Stimulated activated effector memory CD8-positive, alpha-beta T cell treated with anti-CD3 and anti-CD28 coated beads, Interleukin-12 subunit alpha, Interleukin-12 subunit beta, amount 100 ng/mL, for 72 hours (primary cell): ENCODE results near the gene PTPRU.
A peak's percentile ranks its signal among the peaks of the same experiment; 100 is the strongest.

Experiments used
- ATAC-seq: fragments of 150-1000 bp; cut with Tn5 transposase; 2 replicates; pipeline ENCODE4 v1.10.0; 2021
- DNase-seq, 2 donors: peaks; one replicate each; pipeline ENCODE4 v3.0.0; 2021 to 2022; ENCODE audit warnings: low spot score in 2 of 2
- H3K27ac Mint-ChIP-seq: one replicate; pipeline ENCODE4 v1.8.0; 2022; ENCODE audit warnings: mild to moderate bottlenecking, mixed read lengths
- H3K36me3 Mint-ChIP-seq: one replicate; pipeline ENCODE4 v1.8.0; 2022; ENCODE audit warnings: mild to moderate bottlenecking, mixed read lengths
- H3K4me1 Mint-ChIP-seq: one replicate; pipeline ENCODE4 v1.8.0; 2022; ENCODE audit warnings: mixed read lengths
- H3K4me3 Mint-ChIP-seq: one replicate; pipeline ENCODE4 v1.8.0; 2022; ENCODE audit warnings: mild to moderate bottlenecking, mixed read lengths
- H3K9me3 Mint-ChIP-seq: one replicate; pipeline ENCODE4 v1.8.0; 2022; ENCODE audit warnings: mixed read lengths

PTPRU gene

DNA sequence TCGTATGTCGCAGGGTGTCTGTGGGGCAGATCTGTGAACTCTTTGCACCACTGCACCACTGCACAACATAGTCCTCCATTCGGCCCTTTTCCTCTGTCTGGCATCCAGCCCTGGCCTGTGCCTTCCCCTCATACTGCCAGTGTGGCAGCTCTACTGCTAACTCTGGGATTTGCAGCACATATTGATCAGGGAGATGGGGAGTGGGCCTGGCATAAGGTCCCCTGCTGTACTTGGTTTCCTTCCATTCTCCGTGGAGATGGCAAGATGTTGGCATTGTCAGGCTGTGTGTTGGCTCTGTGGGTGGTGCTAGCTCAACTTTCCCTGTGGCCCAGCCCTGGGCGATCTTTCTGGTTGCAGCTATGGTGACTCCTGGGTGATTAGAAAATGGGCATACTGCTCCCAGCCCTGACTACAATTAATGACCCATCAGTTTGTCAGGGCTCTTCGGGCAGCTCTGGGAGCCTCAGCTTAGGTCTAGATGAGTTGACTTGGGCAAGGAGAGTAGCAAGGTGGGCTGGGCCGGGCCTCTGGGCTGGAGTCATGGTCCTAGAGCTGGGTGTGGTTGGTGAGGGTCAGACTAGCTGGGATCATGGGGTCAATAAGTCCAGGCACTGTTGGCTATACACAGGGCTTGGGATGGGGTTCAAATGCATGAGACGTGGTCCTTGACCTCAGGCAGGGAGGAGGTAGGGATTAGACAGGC is 11.4 kb downstream of the PTPRU start:
- ATAC-seq (no peak), DNase-seq (no peak)
- Mint-ChIP-seq H3K4me3 (no peak overlapping the region), H3K9me3 (no peaks in the 10 kb centered on the region), H3K36me3 (no peaks in the 10 kb centered on the region), H3K4me1 (no peaks in the 10 kb centered on the region), H3K27ac (no peak overlapping the region)

DNA sequence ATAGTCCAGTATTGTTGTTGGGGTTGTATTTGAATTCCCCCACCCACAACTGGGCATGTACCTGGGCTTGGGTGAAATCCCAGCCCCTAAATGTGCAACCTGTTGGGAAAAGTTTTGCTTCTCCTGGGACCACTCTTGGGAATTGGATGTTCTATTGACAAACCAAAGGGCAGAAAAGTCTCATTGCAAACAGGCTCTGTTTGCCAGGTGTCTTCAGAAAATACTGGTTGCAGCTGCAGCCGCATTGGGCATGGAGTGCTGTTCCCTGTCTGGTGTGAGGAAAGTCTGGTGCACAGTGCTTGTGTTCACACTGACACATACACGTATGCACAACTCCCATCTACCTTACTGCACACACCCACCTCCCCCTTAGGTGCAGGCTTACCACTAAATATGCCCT is 12.1 kb downstream of the PTPRU start:
- Mint-ChIP-seq H3K36me3 (no peaks in the 10 kb centered on the region), H3K4me1 (no peaks in the 10 kb centered on the region)

DNA sequence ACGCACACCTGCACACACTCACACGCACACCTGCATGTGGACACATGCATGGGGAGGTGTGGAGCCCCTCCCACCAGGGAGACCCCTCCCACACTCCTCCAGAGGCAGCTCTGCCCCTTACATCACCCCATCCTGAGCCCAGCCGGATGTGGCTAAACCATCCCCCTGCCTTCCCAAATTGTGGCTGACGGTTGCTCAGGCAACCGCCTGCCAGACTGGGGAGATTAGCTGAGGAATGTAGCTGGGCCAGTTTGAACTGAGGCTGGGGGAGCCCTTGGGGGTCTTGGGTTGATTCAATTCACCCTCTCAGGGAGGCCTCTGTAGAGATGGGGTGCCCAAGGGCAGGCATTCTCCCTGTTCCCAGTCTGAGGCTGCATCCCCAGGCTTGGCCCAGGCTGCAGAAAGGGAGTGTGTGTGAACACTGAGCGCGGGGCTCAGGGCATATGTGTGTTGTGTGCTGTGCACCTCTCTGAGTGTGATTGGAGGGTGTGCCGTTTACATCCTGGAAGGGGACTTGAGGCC is 12.9 kb downstream of the PTPRU start:
- Mint-ChIP-seq H3K4me1 (no peaks in the 10 kb centered on the region), H3K27ac (no peak overlapping the region), H3K36me3 (no peaks in the 10 kb centered on the region), H3K9me3 (no peaks in the 10 kb centered on the region), H3K4me3 (no peak overlapping the region)
- ATAC-seq (no peak), DNase-seq (no peak)

More for the DNA sequence above, 12.1 kb downstream of the PTPRU start:
- DNase-seq, result no peak
- H3K4me3 Mint-ChIP-seq, result no peak overlapping the region
- ATAC-seq, result no peak
- no peaks in the 10 kb centered on the region for H3K9me3 Mint-ChIP-seq
- no peak overlapping the region for H3K27ac Mint-ChIP-seq

DNA sequence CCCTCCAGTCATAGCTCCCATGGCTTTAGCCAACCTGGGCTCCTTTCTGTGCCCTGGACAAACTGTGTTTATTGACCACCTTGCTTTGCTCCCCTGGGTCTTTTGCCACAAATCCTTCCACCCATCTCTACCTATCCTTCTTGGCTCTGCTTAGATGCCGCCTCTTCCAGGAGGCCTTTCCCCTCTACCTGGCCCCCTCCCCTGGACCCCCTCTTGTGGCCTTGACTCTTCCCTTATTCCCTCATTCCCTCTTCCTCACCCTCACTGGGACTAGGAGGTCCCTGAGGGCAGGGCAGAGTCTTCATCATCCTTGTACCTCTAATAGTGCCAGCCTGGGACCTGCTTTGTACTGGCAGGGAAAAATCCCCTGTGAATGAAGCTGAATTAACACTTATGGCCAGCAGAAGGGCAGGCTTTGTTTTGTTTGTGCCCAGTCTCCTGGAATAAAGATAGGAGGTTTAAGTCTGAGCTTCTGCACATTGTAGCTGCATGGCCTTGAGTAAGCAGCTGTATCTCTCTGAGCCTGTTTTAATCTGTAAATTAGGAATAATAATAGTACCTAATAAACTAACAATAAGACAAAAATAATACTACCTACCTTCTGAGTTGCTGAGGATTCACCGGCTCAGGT is 13.7 kb downstream of the PTPRU start:
- ATAC-seq (no peak), DNase-seq (no peak)
- no peaks in the 10 kb centered on the region for H3K36me3 Mint-ChIP-seq
- H3K27ac Mint-ChIP-seq, result peak overlapping the region; percentile 13
- H3K9me3 Mint-ChIP-seq, result no peaks in the 10 kb centered on the region
- H3K4me1 Mint-ChIP-seq, result no peaks in the 10 kb centered on the region
- no peak overlapping the region for H3K4me3 Mint-ChIP-seq

DNA sequence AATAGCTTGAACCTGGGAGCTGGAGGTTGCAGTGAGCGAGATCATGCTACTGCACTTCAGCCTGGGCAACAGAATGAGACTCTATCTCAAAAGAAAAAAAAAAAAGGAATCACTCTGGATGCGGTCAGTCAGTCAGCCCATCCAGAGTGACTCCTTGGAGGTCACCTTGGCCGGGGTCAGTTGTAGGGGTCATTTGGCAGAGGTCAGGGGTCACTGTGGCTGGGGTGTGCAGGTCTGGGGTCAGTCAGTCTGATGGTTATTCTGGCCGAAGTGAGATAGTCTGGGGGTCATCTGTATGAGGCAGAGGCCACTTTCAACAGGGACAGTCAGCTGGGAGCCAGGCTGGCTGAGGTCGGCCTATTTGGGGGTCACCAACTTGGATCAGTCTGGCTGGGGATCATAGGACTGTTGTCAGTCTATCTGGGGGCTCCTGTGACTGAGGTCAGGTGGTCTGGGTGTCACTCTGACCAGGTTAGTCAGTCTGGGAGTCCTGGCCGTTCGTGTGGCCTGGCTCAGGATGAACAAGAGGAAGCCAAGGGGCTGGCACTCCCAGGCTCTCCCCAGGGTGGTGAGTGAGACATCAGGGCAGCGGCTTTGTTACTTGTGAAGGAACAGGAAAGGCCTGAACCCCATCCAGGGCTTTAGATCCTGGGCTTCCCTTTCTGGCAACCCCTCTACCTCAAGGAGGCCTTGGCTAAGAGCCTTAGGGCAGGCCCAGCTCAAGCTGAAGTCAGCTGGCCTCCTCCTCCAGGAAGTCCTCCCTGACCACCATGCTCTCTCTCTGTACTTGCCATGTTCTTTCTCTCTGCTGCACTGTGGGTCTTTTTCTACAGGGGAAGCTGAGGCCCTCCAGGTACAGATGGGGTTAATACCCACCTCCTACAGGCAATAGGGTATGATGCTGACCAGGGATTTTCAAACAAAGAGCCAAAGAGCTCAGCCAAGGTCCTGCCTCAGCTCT is 15.1 kb downstream of the PTPRU start:
- Mint-ChIP-seq H3K36me3 (no peaks in the 10 kb centered on the region), H3K27ac (no peak overlapping the region), H3K4me3 (no peak overlapping the region), H3K9me3 (no peaks in the 10 kb centered on the region), H3K4me1 (no peaks in the 10 kb centered on the region)
- DNase-seq (no peak), ATAC-seq (no peak)

DNA sequence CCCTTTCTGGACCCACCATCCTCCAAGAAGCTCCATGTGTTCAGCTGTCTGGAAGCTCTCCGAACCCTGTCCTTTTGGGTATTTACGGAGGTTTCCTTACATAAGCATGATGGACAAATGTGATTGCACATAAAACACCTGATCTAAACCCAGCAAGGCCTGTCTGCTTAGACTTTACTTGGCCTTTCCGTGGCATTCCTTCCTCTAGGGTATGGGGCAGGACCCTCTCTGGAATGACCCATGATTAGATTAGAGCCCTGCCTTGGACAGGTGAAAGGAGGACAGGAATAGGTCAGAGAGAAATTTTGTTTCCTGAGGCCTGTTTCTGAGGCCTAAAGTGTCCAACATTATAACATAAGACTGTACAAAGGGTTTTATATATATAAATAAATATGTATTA is 16.9 kb downstream of the PTPRU start:
- no peak for DNase-seq
- H3K27ac Mint-ChIP-seq, result no peak overlapping the region
- no peak overlapping the region for H3K4me3 Mint-ChIP-seq
- H3K9me3 Mint-ChIP-seq, result no peaks in the 10 kb centered on the region
- H3K36me3 Mint-ChIP-seq, result no peaks in the 10 kb centered on the region
- ATAC-seq, result no peak
- no peaks in the 10 kb centered on the region for H3K4me1 Mint-ChIP-seq

DNA sequence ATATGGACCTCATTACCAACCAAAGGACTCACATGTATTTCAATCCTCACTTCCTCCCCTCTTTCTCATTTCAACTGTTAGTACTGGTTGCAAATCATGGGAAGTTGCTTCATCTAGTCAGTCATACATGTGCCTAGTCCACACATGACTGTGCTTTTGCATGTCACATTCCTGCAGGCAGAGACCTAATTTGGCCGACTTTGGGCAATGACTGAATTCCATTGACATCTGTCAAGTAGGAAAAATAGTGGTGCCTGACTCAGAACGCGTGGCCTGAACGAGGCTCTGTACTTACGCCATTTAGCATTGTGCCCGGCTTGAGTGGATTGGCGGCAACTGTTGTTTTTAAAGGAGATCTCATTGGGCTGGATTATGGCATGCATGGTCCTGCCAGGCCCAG is 18.0 kb downstream of the PTPRU start:
- no peak for DNase-seq
- Mint-ChIP-seq H3K36me3 (no peaks in the 10 kb centered on the region), H3K27ac (no peak overlapping the region), H3K4me3 (no peak overlapping the region), H3K9me3 (no peaks in the 10 kb centered on the region), H3K4me1 (no peaks in the 10 kb centered on the region)
- ATAC-seq, result no peak

DNA sequence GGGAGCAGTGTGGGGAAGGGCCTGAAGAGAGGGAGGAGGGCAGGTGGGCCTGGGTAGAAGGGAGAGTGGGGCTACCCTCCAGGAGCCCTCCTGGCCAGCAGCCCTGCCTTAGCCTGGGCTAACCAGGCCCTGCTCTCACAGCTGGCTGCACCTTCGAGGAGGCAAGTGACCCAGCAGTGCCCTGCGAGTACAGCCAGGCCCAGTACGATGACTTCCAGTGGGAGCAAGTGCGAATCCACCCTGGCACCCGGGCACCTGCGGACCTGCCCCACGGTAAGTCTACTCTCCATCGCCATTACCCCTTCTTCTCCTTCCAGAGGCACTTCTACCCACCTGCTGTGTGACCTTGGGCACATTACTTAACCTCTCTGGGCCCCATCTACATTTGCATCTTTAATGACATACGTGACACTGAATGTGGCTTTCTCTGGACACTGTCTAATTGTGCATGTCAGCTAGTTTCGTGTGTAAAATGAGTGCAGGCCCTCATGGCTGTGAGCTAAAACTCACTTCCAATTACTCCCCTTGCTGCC is 18.9 kb downstream of the PTPRU start:
- H3K9me3 Mint-ChIP-seq, result no peaks in the 10 kb centered on the region
- H3K4me3 Mint-ChIP-seq, result no peak overlapping the region
- H3K36me3 Mint-ChIP-seq, result no peaks in the 10 kb centered on the region
- H3K27ac Mint-ChIP-seq, result no peak overlapping the region
- DNase-seq (no peak), ATAC-seq (no peak)
- H3K4me1 Mint-ChIP-seq, result peaks cover 4% of the 10 kb centered on the region

DNA sequence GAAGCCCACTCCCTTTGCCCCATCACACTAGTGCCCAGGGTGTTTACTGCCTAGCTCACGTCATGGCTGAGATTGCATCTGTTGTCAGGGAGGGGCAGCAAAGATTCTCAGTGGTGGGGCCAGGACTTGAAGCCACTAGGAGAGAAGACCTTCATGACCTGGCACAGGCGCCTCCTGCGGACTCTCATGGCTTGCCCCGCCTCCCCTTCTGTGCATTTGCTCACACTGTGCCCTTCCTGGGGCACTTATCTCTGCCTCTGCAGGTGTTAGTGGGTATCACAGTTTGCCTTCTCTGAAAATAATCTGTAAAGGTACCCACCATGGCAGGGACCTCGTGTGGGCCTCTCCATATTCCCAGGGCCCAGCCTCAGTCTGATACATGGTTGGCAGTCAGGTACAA is 20.1 kb downstream of the PTPRU start:
- H3K9me3 Mint-ChIP-seq, result no peaks in the 10 kb centered on the region
- no peak overlapping the region for H3K4me3 Mint-ChIP-seq
- H3K36me3 Mint-ChIP-seq, result no peaks in the 10 kb centered on the region
- ATAC-seq, result no peak
- no peak for DNase-seq
- H3K27ac Mint-ChIP-seq, result no peak overlapping the region
- H3K4me1 Mint-ChIP-seq, result peaks cover 9% of the 10 kb centered on the region

DNA sequence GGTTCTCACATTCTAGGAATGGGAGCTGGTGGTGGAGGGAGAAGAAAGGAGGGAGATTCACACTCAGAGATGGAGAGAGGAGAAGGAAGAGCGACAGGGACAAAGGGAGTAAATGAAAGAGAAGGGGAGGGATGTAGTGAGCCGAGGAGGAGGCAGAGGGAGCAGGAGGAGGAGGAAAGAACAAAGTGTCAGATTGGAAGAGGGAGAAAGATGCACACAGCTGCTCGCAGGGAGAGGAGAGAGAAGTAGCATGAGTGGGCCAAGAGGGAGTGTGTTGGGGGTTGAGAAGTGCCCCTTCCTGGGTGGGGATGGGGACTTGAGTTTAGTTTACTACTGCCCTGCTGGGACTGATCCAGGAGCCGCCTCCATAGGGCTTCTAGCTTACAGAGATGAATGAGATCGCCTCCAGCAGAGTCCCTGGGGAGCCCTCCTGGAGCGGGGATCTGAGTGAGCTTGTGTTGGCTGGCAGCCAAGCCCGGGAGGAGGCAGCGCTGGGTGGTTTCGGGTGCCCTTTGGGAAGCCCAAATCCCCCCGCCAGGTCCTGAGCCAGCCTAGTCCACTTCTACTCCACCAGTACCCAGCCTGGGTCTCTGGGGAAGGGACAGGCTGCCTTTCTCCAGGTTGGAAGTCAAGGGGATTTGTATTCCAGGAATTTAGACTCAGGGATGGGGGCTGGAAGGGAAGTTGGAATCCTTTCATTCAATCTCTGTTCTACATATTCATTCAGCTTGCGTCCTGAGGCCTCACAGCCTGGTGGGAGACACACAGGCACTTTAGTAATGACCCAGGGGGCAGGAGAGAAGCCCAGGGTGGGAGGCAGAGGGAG is 20.9 kb downstream of the PTPRU start:
- H3K4me1 Mint-ChIP-seq, result peaks cover 9% of the 10 kb centered on the region
- no peak for ATAC-seq
- DNase-seq, result no peak
- H3K9me3 Mint-ChIP-seq, result no peaks in the 10 kb centered on the region
- H3K4me3 Mint-ChIP-seq, result no peak overlapping the region
- no peaks in the 10 kb centered on the region for H3K36me3 Mint-ChIP-seq
- H3K27ac Mint-ChIP-seq, result no peak overlapping the region

DNA sequence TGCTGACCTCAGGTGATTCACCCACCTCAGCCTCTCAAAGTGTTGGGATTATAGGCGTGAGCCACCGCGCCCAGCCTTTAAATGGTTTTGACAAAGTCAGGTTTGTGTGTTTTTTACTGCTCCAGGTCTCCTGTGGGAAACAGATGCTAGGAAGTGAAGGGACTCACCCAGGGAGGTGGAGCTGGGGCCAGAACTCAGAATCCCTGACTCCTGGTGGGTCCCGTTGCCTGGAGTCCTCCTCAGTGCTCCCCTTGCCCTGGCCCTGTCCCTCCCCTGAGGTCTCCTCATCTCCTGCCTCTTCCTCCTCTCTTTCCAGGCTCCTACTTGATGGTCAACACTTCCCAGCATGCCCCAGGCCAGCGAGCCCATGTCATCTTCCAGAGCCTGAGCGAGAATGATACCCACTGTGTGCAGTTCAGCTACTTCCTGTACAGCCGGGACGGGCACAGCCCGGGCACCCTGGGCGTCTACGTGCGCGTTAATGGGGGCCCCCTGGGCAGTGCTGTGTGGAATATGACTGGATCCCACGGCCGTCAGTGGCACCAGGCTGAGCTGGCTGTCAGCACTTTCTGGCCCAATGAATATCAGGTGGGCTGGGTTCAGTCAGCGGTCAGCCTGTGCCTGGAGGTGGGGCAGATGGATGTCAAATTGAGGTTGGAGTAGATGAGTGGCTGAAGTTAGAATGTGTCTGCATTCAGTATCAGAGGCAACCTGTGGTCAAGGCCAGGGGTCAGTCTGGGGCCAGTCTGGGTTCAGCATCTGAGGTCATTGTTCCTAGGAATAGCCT is 22.1 kb downstream of the PTPRU start:
- Mint-ChIP-seq H3K4me3 (peak overlapping the region; percentile 66), H3K27ac (no peak overlapping the region), H3K9me3 (no peaks in the 10 kb centered on the region), H3K4me1 (peaks cover 9% of the 10 kb centered on the region), H3K36me3 (no peaks in the 10 kb centered on the region)
- DNase-seq (no peak), ATAC-seq (no peak)

DNA sequence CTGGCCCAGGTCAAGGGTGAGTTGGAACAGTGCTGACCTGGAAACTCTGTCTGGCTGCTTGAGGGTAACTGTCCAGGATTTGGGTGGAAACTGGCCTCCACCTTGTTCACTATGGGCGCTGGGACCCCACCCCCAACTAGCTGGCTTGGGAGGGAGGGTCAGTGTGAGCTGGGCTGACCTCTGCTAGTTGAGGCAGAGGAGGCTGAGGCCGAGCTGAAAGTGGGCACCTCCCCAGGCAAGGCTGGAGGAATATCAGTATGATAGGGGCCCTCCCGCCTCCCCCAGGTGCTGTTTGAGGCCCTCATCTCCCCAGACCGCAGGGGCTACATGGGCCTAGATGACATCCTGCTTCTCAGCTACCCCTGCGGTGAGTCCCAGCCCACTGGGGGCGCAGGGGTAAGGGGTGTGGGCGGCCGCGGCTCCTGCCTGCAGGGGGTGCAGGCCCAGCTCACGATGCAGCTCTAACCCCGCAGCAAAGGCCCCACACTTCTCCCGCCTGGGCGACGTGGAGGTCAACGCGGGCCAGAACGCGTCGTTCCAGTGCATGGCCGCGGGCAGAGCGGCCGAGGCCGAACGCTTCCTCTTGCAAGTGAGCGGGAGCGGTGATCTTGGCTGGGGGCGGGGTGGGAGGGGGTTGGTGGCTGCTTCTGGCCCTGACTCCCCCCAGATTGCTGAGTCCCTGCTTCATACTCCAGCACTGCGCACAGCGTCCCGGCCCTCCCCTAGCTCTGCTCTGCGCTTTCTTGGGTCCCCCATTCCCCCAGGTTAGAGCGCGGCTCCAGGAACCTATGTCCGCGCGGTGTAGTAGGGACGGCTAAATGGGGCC is 22.9 kb downstream of the PTPRU start:
- DNase-seq, result no peak
- peak; percentile 64 for ATAC-seq
- peak overlapping the region; percentile 66 for H3K4me3 Mint-ChIP-seq
- H3K36me3 Mint-ChIP-seq, result no peaks in the 10 kb centered on the region
- no peaks in the 10 kb centered on the region for H3K9me3 Mint-ChIP-seq
- peaks cover 9% of the 10 kb centered on the region for H3K4me1 Mint-ChIP-seq
- no peak overlapping the region for H3K27ac Mint-ChIP-seq

DNA sequence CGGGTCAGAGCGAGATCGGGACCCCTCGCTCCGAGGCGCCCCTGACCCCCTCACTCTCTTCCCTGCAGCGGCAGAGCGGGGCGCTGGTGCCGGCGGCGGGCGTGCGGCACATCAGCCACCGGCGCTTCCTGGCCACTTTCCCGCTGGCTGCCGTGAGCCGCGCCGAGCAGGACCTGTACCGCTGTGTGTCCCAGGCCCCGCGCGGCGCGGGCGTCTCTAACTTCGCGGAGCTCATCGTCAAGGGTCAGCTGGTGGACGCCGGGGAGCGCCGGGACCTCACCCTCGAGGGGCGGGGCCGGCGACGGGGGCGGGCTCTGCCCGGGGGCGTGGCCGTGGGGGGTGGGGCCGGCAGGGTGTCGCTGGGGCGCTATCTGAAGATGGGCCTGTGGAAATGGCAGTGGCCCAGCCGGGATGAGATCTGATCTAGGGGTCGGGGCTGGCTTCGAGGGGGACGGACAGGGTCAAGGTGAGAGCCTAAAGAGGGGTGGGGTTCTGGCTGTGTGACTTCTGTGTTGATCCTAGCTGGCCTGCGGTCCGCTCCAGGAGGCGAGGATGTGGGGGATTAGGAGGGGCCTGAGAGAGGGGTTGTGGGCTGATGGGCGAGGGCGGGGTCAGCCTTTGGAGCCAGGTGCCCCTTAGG is 23.6 kb downstream of the PTPRU start:
- H3K4me1 Mint-ChIP-seq, result peaks cover 9% of the 10 kb centered on the region
- ATAC-seq (peak; percentile 61), DNase-seq (peak; percentile 36 to 66)
- no peak overlapping the region for H3K27ac Mint-ChIP-seq
- peak overlapping the region; percentile 66 for H3K4me3 Mint-ChIP-seq
- no peaks in the 10 kb centered on the region for H3K9me3 Mint-ChIP-seq
- no peaks in the 10 kb centered on the region for H3K36me3 Mint-ChIP-seq
